Stimulated activated CD8-positive, alpha-beta memory T cell treated with anti-CD3 and anti-CD28 coated beads, Interleukin-7, amount 100 ng/mL, for 24 hours (primary cell): ENCODE results near the gene UBA7.
"Not testable (repeated sequence)": the region's sequence is repeated elsewhere in the genome, so short reads cannot be mapped to it uniquely, and the experiment has no call there.

Source experiments
- DNase-seq: peaks from one replicate; pipeline ENCODE4 v3.0.0-alpha.2; 2020; ENCODE audit warnings: low read depth

UBA7 gene, protein sequence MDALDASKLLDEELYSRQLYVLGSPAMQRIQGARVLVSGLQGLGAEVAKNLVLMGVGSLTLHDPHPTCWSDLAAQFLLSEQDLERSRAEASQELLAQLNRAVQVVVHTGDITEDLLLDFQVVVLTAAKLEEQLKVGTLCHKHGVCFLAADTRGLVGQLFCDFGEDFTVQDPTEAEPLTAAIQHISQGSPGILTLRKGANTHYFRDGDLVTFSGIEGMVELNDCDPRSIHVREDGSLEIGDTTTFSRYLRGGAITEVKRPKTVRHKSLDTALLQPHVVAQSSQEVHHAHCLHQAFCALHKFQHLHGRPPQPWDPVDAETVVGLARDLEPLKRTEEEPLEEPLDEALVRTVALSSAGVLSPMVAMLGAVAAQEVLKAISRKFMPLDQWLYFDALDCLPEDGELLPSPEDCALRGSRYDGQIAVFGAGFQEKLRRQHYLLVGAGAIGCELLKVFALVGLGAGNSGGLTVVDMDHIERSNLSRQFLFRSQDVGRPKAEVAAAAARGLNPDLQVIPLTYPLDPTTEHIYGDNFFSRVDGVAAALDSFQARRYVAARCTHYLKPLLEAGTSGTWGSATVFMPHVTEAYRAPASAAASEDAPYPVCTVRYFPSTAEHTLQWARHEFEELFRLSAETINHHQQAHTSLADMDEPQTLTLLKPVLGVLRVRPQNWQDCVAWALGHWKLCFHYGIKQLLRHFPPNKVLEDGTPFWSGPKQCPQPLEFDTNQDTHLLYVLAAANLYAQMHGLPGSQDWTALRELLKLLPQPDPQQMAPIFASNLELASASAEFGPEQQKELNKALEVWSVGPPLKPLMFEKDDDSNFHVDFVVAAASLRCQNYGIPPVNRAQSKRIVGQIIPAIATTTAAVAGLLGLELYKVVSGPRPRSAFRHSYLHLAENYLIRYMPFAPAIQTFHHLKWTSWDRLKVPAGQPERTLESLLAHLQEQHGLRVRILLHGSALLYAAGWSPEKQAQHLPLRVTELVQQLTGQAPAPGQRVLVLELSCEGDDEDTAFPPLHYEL

DNA sequence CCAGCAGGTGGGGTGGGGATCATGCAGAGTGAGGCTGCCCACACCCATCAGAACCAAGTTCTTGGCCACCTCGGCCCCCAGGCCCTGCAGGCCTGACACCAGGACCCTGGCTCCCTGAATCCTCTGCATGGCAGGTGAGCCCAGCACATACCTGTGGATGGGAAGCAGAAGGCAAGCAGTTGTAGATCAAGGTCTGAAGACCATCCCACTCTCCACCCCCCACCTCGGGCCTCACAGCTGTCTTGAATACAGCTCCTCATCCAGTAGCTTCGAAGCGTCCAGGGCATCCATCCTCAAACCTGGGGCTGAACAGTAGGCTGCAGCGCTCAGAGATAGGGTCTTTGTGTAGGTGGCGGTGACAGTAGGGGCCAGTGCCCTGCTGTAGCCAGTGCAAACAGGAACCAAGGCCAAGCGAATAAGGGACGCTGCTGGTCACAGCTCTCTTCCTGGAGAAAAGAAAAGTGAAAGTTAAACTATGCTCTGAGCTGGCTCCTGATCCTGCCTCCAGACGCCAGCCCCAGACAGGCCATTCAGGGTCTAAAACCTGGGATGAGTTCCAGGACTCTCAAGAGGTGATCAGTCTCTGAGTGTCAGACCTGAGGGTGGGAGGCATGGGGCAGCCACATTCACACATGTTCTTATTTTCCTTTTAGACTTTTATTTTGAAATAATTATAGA lies at the start of gene UBA7:
Gene UBA7, minus strand, starts transcription at position 457 of the 678 bp plus-strand sequence. Its CDS starts 166 bp downstream, at position 291.
- no peak for DNase-seq

DNA sequence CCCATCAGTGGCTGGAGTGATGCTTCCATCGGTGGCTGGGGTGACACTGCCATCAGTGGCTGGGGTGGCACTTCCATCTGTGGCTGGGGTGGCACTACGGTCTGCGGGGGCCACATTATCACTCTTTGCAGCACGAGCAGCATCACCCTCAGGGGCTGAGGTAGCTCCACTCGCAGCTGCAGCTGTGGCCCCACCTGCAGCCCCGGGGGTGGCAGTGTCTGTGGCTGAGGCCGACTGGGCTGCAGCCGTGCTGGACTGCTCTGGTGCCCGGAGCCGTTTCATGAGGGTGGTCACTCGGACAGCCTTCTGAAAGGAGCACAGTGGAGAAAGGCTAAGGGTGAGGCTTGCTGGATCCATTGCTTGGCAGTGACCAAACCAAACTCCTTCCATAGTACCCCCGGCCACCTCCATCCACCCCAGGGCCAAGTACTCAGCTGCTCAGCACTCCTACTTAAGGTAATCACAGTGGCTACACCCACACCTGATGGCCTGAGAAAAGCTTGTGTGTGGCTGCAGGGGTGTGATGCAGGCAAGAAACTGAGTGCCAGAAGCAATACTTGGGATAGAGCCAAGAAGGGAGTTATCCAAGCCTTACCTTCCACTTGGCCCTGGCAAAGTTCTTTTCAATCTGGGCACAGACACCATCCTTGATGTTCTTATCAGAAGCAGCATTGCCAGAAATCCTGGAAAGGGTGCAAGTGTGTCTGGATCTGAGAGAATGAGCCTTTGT lies 46.0 kb upstream of the UBA7 start:
- no peak for DNase-seq

DNA sequence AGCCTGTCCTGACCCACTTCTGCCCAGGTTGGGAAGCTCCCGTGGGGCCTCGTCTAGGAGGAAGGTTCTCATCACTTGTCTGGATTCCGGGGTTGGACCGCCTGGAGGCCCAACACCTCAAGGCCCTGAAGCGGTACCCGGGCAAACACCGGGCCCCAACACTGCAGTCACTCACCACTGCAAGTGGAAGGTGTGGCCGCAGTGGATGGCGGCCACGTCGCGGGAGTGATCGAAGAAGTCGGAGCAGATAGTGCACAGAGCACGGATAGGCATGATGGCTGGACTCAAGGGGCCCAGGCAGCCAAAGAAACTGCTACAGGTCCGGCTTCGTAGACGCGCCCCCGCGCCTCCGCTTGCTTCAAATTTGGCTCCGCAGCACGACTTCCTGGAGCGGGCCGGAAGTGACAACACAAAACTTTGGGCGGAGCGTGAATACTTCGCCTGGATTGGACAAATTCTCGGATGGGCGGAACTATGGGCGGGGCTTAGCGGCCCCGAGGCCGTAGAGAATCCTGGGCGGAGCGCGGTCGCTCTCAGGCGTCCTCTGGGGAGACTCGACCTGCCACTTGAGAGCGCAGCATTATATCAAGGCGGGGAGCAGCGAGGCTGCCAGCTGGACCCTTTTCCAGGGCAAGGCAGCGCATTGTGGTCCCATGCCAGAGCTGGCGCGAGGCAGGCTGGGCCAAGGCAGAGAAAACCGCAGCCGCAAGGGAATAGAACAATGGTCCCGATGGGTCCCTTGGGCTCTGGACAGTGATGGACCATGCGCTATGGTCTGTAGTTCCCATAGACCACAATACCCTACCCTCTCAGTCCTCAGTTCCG lies 42.6 kb upstream of the UBA7 start, which contains the start of gene TRAIP:
Gene TRAIP, minus strand, starts transcription at position 384 of the 825 bp plus-strand sequence. Its CDS starts 111 bp downstream, at position 273.
- DNase-seq = peak; percentile 87

DNA sequence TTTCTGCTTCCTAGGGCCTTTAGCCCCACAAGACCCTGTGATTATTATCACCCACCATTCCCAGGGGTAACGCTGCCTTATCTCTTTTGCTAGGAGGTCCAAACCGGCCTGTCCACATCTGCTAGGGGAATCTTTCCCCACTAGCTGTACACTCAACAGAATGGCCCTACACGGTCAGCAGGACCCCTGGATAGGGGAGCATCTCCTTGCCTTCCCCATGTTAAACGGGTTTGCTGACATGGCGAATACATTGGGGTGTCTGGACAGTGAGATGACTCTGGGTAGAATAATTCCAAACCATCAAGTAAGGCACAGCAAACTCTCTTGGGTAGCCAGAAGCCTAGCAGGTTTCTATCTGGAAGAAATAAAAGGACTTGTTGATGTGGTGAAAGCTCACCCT lies 41.9 kb upstream of the UBA7 start:
- DNase-seq = no peak

DNA sequence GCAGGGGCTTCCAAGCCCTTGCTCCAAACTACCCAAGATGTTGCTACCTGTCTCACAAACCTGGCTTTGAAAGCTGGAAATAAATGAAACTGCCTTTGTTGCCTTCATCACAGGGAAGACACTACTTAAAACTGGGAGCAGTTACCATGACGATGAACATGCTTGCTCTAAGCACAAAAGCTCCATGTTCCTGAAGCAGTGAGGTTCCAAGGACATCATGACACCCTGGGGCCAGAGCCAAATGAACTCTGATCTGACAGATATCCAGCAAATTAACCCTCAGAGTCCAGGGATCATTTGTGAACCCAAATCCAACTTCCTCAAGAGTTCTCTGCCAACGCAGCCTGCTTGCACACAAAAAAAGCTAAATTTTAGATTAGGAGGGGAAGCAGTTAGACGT lies 31.9 kb upstream of the UBA7 start:
- no peak for DNase-seq

DNA sequence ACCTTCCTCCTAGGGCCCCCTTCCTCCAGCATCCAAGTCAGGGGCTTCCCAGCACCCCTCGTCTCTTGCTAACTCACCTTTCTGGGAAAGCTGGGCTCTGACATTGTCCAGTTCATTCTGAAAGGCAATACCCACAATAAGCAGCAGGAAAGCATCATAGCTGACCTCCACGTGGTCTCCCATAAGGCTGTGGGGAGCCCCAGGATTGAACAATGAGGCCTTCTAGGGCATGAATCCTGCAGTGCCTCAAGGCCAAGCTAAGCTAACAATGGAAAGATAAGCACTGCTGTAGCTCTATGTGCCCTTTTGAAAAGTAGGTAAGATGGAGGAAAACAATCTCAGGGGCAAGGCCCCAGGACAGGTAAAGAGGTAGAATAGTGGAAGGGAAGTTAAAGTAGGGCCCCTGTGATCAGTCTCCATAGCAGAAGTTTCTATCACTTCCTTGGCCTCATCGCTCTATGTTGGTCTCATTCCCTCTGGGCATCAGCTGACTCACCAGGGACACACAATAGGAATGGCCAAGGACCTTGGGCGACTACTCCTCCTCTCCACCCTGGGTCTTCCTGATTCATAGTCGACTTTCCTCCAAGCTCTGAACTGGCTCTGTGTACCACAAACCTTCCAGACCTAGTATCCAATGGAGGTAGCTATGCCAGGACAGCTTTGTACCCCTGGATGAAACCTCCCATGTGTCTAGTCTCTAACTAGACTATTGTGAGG lies 30.9 kb upstream of the UBA7 start:
- no peak for DNase-seq

DNA sequence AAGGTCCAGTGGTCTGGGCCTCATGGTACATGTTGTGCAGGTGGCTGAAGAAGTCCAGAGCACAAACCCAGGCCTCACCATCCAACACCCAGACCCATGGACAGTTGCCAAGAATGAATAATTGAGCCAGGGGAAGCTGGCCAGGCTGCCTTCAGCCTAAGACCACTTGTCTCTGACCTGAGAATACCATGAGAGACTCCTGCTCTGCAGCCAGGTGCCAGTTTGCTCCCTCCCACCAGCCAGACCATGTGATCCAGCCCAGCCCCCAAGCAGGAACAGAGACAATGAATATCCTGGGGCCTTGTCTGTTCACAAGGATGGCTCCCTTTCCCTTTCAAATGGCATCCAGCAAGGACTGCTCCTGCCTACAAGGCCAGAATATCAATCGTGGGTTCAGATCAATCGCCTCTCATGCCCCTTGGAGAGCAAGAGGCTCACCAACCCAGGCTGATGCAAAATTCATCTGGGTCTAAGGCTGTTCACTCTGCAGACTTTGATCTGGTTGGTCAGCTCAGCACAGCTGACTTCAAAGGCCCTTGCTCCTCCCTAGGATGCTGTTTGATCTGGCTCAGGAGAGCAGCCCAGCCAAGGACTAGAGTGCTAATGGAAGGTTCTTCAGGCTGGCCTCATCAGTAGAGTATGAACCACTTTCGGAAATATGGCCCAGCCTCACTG lies 29.2 kb upstream of the UBA7 start:
- no peak for DNase-seq

DNA sequence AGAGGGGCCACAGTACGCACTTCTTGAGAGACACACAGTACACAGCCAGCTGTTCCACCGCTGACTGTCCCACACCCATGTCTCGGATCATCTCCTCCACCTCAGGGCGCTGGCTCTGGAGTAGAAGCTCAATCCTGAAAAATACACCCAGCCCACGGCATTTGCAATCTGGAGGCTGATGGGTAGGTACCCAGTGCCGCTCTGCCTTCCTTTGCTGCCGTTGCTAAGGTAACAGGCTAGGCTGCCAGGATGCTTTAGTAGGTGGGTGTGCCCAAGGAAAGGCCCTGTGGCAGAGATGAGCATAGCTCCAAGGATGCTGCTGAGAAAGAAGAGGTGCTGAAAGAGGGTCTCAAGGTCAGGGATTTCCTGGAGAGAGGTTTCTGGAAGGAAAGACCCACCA lies 28.1 kb upstream of the UBA7 start:
- DNase-seq = no peak

DNA sequence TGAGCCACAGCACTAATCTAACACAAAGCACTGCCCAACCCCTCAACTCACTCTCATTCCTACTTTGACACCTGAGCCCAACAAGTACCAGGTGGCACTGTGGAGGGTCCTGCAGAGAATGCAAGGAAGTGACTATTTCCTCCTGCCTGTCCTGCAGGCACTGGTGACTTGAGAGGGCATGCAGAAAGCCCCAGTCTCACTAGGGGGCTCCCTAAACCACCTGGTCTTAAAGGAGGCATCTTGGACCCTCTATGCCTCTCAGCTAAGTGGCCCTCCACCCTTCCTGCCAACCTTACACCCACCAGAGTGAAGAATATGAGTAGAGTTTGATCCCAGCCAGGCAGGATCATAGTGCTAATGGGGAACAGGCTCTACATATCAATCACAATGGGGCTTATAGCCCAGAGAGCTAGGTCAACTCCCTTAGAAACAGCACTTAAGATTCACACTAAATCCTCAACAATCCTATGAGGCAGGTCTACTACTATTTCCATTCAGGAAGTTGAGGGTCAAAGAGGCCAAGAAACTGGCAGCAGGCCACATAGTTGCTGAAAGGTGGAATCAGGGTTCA lies 27.5 kb upstream of the UBA7 start:
- no peak for DNase-seq

DNA sequence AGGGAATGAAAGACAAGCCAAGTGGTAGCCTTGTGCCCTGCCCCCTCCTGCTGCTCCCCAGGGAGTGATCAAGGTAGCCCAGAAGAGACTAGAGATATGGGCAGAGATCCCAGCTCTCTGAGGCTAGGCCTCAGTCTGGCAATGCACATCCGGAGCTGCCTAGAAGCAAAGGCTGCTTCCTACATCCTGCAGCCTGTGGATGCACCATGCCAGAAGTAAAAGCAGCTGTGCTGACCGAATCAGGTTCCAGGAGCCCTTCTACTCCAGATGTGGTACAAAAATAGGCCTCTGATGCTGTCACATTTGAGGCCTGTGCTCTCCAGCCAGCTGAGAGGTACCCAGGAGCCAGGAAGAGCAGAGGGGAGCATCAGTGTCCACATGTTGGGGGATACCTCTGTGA lies 26.6 kb upstream of the UBA7 start:
- DNase-seq = no peak

DNA sequence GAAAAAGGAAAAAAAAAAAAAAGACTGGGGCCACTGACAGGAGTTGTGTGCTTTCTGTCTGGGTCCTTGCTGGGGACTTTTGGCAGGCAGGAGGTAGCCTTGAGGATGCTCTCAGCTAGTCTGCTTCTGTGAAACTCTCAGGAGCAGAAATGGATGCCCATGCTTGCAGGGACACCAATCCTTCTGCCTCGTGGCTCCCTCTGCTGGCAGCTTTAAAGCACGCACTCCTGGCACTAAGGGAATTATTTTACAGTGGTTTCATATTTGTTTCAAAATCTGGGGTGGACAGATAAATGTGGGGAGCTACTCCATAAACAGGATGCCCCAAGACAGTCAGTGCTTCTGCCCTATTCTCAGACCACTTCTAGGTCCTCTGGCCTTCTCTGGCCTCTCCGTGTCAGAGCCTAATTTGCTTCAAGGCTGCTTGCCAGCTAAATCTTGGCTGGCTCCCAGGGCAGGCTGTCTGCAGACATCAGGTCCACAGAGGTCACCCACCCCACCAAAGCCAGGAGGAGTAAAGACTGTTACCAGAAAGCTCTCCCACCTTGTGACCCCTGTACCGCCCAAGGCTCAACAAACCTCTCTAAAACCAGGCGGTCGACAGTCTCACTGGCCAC lies 25.5 kb upstream of the UBA7 start:
- DNase-seq = peak; percentile 59

DNA sequence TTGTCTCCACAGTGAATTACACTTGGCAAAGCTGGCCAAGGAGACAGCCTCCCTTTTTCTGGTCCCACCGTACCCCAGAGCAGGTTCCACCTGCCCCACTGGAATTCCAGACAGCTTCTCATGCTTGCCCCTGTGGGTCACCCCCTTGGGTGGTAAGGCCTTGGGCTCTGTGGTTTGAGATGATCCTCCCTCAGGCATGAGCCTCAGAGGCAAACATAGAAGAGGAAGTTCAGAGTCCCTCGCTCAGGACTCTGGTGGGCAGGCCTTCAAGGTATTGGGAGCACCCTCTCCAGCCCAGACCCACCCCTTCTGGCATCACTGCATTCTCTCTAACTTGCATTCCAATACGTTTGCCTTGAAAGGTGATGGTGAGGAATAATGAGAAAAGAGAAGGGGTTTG lies 17.6 kb upstream of the UBA7 start:
- no peak for DNase-seq

DNA sequence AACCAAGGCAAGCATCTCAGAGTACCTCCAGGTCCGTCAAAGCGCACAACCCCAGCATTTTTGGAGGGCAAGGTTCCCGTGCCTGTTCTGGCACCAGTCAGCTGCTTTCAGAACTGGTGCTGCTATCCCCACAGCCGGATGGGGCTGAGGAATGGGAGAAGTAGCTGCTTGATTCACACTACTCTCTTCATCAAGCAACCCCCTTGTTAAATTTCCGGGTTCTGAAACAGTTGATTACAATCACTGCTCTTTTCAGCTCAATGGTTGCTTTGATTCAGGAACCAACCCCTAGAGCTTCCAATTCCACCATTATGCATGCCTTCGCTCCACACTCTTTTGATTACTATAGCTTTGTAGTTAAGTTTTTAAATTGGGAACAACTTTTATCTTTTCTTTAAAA lies 12.3 kb upstream of the UBA7 start:
- DNase-seq = no peak

DNA sequence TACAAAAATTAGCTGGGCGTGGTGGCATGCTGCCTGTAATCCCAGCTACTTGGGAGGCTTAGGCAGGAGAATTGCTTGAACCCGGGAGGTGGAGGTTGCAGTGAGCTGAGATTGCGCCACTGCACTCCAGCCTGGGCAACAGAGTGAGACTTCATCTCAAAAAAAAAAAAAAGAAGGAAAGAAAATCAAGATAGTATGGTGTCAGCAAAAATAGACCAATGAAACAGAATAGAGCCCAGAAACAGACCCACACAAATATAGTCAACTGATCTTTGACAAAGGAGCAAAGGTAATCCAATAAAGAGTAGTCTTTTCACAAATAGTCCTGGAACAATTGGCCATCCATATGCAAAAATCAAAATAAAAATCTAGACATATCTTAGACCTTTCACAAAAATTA lies 9.4 kb upstream of the UBA7 start:
- DNase-seq = not testable (repeated sequence)

DNA sequence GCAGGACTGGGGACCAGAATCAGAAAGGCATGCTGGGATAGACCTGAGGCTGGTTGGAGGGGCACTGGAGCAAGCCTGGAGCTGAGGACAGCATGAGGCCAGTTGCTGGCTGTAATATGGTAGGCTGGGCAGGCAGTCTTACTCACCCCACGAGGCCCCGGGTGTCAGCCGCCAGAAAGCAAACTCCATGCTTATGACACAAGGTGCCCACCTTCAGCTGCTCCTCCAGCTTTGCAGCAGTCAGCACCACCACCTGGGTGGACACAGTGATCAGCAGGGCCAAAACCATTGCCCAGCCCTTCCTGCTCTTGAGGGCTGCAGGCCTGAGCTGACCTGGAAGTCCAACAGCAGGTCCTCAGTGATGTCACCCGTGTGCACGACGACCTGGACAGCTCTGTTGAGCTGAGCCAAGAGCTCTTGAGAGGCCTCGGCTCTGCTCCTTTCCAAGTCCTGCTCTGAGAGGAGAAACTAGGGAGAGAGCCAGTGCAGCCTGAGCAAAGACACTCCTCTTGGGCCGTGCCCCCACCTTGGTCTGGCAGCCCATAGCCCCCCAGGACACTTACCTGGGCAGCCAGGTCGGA lies 747 bp downstream of the UBA7 start:
- no peak for DNase-seq

DNA sequence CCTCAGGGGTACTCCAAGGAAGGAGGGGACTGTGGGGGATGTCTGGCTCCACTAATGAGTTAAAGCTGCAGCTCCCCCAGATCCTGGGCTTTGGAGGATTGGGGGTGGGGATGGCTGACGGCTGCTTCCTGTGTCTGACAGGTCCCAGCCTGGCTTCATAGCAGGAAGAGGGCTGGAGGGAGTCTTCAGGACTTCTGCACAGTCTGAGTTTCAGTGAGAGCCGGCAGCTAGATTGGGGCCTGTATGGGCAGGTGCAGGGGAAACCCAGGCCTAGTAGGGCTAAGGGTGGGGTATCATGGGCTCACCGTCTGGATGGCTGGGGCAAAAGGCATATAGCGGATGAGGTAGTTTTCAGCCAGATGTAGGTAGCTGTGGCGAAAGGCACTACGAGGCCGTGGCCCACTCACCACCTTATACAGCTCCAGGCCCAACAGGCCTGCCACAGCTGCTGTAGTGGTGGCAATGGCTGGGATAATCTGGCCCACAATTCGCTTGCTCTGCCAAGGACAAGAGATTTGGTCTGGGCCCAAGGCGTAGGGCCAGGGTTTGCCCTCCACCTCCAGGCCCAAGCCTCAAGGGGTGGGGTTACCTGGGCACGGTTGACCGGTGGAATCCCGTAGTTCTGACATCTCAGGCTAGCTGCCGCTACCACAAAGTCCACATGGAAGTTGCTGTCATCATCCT lies 6.2 kb downstream of the UBA7 start:
- DNase-seq = no peak

DNA sequence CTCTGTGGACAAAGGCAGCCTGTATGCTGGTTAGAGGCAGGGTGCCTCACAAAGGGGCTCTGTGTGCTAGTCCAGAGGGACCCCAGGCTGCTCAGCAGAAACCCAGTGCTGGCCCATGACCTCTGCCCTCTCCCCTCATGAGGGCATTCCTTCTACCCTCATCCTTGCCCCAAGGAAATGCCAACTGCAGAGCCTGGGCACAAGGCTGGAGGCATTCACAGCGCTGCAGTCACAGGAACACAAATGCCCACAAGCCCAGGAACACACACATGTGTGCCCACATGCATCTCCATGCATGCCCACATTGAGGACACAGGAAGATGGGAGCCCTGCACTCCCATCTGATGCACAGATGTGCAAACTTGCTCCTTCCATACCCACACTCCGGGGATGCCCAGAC lies 6.9 kb downstream of the UBA7 start:
- DNase-seq = no peak
